ENCODE data around the gene INPP5D. TPM values are rescaled to one million over a fixed set of nuclear protein-coding genes. Genes with fewer than 3 reads are reported as not detected.

Gene INPP5D
- total RNA-seq, 1 donor: under 0.01 TPM

GRCh38 chr2:233081731-233082221 lies 21.6 kb downstream of the INPP5D start:
- TF ChIP-seq CTCF (IDR thresholded peaks at IDR 0.05; ENCODE audit: insufficient read depth, low read depth, low read length): no peak
- DNase-seq (ENCODE audit: low read depth): no peak
- H3K4me3 ChIP-seq (ENCODE audit: low read depth, low read length): no peak overlapping the region

DNA sequence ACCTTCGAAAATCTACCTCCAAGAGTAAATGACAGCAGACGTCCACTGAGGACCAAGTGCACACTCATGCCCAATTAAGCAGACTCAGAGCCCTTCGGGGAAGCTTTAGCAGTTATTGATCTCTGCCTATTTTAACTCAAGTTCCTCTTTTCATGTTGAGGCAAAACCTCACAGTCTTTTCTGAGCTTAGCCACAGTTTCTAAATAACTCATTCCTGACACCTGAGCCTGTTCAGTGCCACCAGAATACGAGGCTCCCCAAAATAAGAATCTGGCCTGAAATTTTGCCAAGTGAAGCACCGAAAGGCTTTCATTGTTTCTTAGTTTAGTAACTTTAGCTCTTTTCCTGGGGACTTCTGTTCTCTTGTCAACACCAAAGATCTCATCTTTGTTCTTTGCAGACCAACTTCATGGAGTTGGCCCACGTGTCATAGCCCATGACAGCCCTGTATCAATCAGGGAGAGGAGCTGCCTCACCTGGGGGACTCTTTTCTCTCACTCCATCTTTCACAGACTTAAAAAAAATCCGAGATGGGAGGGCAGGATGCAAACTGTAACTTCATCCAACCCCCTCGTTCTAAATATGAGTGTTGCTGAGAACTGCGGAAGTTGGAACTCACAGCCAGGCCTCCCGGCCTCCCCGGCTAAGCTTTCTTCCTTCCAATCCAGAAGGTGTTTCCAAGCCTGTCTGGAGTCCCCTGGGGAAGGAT lies 22.2 kb downstream of the INPP5D start:
- no peak overlapping the region for H3K4me3 ChIP-seq (ENCODE audit: low read depth, low read length)
- no peak for TF ChIP-seq CTCF (IDR thresholded peaks at IDR 0.05; ENCODE audit: insufficient read depth, low read depth, low read length)
- no peak for DNase-seq (ENCODE audit: low read depth)

GRCh38 chr2:233082931-233083755 lies 23.0 kb downstream of the INPP5D start:
- no peak for TF ChIP-seq CTCF (IDR thresholded peaks at IDR 0.05; ENCODE audit: insufficient read depth, low read depth, low read length)
- no peak for DNase-seq (ENCODE audit: low read depth)
- H3K4me3 ChIP-seq (ENCODE audit: low read depth, low read length): no peak overlapping the region

DNA sequence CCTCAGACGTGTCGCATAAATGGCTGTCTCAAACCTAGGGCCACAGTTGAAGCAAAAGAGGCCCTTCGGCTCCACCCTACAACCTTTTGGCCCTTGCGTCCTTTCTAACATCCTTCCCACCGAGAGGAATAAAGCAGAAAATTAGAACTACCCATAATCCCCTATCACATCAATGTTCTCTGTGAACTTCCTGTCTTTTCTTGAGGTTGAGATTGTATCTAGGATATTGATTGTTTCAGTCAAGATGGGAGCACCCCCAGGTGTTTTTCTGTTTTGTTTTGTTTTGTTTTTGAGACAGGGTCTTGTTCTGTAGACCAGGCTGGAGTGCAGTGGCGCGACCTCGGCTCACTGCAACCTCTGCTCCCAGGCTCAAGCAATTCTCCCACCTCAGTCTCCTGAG lies 23.6 kb downstream of the INPP5D start:
- DNase-seq (ENCODE audit: low read depth): no peak
- TF ChIP-seq CTCF (IDR thresholded peaks at IDR 0.05; ENCODE audit: insufficient read depth, low read depth, low read length): no peak
- H3K4me3 ChIP-seq (ENCODE audit: low read depth, low read length): no peak overlapping the region

DNA sequence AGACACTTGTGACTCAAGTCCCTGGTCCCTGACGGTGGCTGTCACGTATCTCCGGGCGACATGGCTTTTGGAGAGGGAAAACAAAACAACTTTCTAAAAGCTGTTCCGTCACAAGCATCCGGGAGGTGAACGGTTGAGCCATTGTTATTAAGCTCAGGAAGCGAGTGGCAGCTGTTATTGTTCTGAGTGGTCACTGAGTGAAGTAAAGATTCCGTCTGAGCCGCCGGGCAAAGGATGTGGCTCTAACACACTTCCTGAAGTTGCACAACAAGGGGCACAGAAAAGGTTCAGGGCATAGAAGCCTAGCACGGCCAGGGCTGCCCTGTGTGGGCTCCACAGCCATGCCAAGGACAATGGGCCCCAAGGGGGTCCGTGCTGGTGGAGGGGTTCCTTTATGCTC lies 24.3 kb downstream of the INPP5D start:
- H3K4me3 ChIP-seq (ENCODE audit: low read depth, low read length): no peak overlapping the region
- no peak for TF ChIP-seq CTCF (IDR thresholded peaks at IDR 0.05; ENCODE audit: insufficient read depth, low read depth, low read length)
- no peak for DNase-seq (ENCODE audit: low read depth)

- DNase-seq (ENCODE audit: low read depth): no peak
- TF ChIP-seq CTCF (IDR thresholded peaks at IDR 0.05; ENCODE audit: insufficient read depth, low read depth, low read length): no peak
- no peak overlapping the region for H3K4me3 ChIP-seq (ENCODE audit: low read depth, low read length)
Observed at GRCh38 chr2:233085037-233085838, 25.1 kb downstream of the INPP5D start.
